Activated B cell treated with CpG ODN at 0.5 μM for 24 hours (primary cell): Measurements from ENCODE around the gene SMIM20. TPM values are rescaled to one million over a fixed set of nuclear protein-coding genes. Genes with fewer than 3 reads are reported as not detected.

Source experiments
- ATAC-seq: fragments of 200-7000 bp; cut with Tn5 transposase; one replicate; pipeline ENCODE4 v1.10.0; 2021; ENCODE audit warnings: low read depth, mild to moderate bottlenecking, moderate library complexity
- CTCF ChIA-PET: fragments of 350-600 bp; sonication (Branson Sonifier 250); formaldehyde crosslinking; loops from one replicate; lab custom pipeline; 2021; ENCODE audit warnings: antibody characterized with exemption; lab: Charles Lee
- POLR2A ChIA-PET: fragments of 350-600 bp; sonication (Branson Sonifier 250); formaldehyde crosslinking; loops from one replicate; lab custom pipeline; 2021; ENCODE audit warnings: antibody characterized with exemption; lab: Charles Lee
- DNase-seq: peaks from one replicate; pipeline ENCODE4 v3.0.0; 2022
- H3K27ac Mint-ChIP-seq: one replicate; pipeline ENCODE4 v1.8.0; 2020; ENCODE audit warnings: mixed read lengths
- H3K27me3 Mint-ChIP-seq: one replicate; pipeline ENCODE4 v1.8.0; 2021; ENCODE audit warnings: mixed read lengths
- H3K36me3 Mint-ChIP-seq: one replicate; pipeline ENCODE4 v1.8.0; 2021; ENCODE audit warnings: low read depth, mixed read lengths
- H3K4me1 Mint-ChIP-seq: one replicate; pipeline ENCODE4 v1.8.0; 2021; ENCODE audit warnings: mixed read lengths
- H3K4me3 Mint-ChIP-seq: one replicate; pipeline ENCODE4 v1.8.0; 2020; ENCODE audit warnings: mild to moderate bottlenecking, mixed read lengths
- H3K9me3 Mint-ChIP-seq: one replicate; pipeline ENCODE4 v1.8.0; 2020; ENCODE audit warnings: mixed read lengths
- intact Hi-C: fragments of 100-400 bp; cut with micrococcal nuclease; formaldehyde crosslinking; loops from one replicate; pipeline ENCODE4 v1.15.1; 2024
- total RNA-seq: library from RNA; stranded (reverse); gene quantifications from 2 replicates; pipeline ENCODE4 v1.2.3, GENCODE V29; 2022
- TF ChIP-seq, protein P1 (sequence below): fragments of 200-600 bp; IDR thresholded peaks from one replicate; pipeline ENCODE4 v1.8.0; 2022; ENCODE audit warnings: antibody characterized with exemption, mild to moderate bottlenecking

SMIM20 gene
- total RNA-seq, 1 donor from 2014 or later = 18.7 TPM

DNA sequence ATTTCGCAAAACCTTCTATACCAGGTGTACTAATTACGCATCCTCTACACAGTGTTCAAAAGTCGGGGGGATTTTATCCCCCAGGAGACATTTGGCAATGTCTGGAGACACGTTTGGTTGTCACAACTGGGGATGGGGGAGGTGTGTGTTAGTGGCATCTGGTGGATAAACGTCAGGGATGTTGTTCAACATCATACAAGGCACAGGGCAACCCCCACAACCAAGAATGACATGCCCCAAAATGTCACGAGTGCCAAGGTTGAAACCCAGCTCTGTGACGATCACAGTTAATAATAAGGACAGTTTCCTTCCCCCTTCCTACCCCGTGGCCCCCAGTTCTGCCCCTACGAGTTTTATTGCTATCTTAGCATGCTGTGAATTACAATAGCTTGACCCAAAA lies 35.3 kb upstream of the SMIM20 start:
- Mint-ChIP-seq H3K4me1 (peaks cover 81% of the 10 kb centered on the region), H3K9me3 (no peaks in the 10 kb centered on the region), H3K36me3 (peaks cover 4% of the 10 kb centered on the region), H3K27me3 (no peaks in the 10 kb centered on the region), H3K4me3 (peak overlapping the region; percentile 41), H3K27ac (peak overlapping the region; percentile 89)
- intact Hi-C loops = loop anchor here (10.0 kb wide), 1 partner anchor 986 kb away; the partner anchor contains the start of gene STIM2
- ATAC-seq (peak; percentile 54), DNase-seq (no peak)
- CTCF ChIA-PET = interaction anchor here (0.7 kb wide), 1 partner anchor 36 kb away, joined by 3 read pairs; no protein-coding TSS in a partner anchor
- TF ChIP-seq, protein P1, sequence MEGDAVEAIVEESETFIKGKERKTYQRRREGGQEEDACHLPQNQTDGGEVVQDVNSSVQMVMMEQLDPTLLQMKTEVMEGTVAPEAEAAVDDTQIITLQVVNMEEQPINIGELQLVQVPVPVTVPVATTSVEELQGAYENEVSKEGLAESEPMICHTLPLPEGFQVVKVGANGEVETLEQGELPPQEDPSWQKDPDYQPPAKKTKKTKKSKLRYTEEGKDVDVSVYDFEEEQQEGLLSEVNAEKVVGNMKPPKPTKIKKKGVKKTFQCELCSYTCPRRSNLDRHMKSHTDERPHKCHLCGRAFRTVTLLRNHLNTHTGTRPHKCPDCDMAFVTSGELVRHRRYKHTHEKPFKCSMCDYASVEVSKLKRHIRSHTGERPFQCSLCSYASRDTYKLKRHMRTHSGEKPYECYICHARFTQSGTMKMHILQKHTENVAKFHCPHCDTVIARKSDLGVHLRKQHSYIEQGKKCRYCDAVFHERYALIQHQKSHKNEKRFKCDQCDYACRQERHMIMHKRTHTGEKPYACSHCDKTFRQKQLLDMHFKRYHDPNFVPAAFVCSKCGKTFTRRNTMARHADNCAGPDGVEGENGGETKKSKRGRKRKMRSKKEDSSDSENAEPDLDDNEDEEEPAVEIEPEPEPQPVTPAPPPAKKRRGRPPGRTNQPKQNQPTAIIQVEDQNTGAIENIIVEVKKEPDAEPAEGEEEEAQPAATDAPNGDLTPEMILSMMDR = no peak
- POLR2A ChIA-PET = interaction anchor here (0.8 to 9.8 kb wide), 8 partner anchors 10 to 35 kb away, joined by 3 to 99 read pairs (median 12); partner anchors contain the start of genes SEL1L3 and SMIM20

DNA sequence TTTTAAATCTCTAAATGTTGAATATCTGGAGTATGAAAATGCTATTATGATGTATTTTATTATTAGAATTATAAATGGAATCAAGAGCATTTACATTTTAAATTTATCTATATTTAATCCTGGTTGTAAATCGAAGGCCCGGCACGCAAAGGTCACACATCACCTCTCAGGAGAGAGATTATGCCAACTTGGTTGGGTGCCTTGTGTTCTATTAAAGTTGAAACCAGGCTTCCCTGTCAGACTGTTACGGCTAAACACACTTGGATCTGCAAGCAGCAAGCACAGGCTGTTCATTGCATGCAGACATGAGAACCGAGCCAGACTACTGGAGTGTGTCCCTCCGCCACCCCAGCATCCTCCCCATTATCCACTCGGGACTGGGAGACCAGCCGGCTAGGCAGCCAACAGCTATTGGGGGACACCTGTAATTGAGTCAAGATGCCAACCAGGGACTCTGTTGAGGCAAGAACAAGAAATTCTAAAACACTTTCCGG lies 34.9 kb upstream of the SMIM20 start:
- DNase-seq (no peak), ATAC-seq (no peak)
- H3K4me1 Mint-ChIP-seq = peaks cover 81% of the 10 kb centered on the region
- peaks cover 4% of the 10 kb centered on the region for H3K36me3 Mint-ChIP-seq
- peak overlapping the region; percentile 61 for H3K4me3 Mint-ChIP-seq
- intact Hi-C loops = loop anchor here (10.0 kb wide), 1 partner anchor 986 kb away; the partner anchor contains the start of gene STIM2
- no peaks in the 10 kb centered on the region for H3K9me3 Mint-ChIP-seq
- ChIA-PET POLR2A (interaction anchor here (0.8 to 9.8 kb wide), 9 partner anchors 10 to 34 kb away, joined by 3 to 99 read pairs (median 11); partner anchors contain the start of genes SEL1L3 and SMIM20), CTCF (no interaction called here)
- no peaks in the 10 kb centered on the region for H3K27me3 Mint-ChIP-seq
- TF ChIP-seq, protein P1 = no peak
- peak overlapping the region; percentile 89 for H3K27ac Mint-ChIP-seq

DNA sequence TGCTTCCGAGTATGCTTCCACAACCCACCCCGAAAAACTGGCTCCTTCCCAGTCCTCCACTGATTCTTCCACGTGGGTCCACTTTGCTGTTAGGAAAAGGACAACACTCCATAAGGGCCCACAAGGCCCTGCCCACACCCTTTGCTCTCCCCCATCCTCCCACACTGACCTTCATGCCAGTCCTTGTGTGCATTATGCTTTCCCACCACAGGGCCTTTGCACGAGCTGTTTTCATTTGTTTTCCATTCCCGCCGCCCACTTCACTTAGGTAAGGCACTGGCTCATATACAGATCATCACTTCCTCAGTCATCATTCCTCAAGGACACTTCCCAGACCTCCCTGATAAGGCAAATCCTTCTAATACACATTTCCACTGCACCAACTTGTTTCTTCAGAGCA lies 34.4 kb upstream of the SMIM20 start:
- H3K36me3 Mint-ChIP-seq = peaks cover 4% of the 10 kb centered on the region
- ChIA-PET CTCF (no interaction called here), POLR2A (interaction anchor here (1.2 to 9.8 kb wide), 6 partner anchors 13 to 34 kb away, joined by 3 to 99 read pairs (median 10); partner anchors contain the start of gene SMIM20)
- no peak for ATAC-seq
- H3K9me3 Mint-ChIP-seq = no peaks in the 10 kb centered on the region
- peak overlapping the region; percentile 61 for H3K4me3 Mint-ChIP-seq
- H3K27me3 Mint-ChIP-seq = no peaks in the 10 kb centered on the region
- peak overlapping the region; percentile 89 for H3K27ac Mint-ChIP-seq
- TF ChIP-seq, protein P1 = no peak
- intact Hi-C loops = loop anchor here (10.0 kb wide), 1 partner anchor 985 kb away; the partner anchor contains the start of gene STIM2
- peaks cover 81% of the 10 kb centered on the region for H3K4me1 Mint-ChIP-seq
- no peak for DNase-seq

DNA sequence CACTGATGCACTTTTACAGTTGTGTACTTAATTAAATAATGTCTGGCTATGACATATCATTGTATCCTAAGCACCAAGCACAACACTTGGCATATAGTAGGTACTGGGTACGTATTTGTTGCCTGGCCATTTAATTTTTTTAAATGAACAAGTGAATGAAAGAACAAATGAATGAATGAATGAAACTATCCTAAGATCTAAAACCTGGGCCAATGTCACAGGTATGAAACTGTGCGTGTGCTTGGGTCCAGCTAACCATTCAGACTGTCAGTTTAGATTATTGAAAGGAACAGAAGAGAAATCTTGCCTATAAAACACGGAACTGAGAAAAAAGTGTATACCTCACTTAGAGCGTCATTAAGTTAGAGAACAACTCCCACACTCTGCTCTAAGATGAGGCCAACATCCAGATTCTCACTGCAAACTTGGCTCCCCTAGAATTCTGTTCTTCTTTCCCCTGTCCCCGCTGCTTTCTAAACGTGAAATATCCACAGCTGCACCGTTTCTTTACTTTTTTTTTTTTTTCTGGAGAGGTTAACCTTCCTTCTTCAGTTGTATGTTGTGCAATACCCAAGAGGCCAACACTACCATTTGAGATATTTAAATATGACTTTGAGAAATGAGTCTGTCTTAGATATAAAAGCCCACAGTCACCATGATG lies 33.9 kb upstream of the SMIM20 start:
- CTCF ChIA-PET = no interaction called here
- TF ChIP-seq, protein P1 = no peak
- Mint-ChIP-seq H3K9me3 (no peaks in the 10 kb centered on the region), H3K27me3 (no peaks in the 10 kb centered on the region), H3K27ac (peak overlapping the region; percentile 89), H3K4me3 (peak overlapping the region; percentile 61), H3K36me3 (peaks cover 4% of the 10 kb centered on the region), H3K4me1 (peaks cover 81% of the 10 kb centered on the region)
- peak; percentile 61 for ATAC-seq
- POLR2A ChIA-PET = interaction anchor here (1.2 to 9.8 kb wide), 6 partner anchors 14 to 33 kb away, joined by 3 to 99 read pairs (median 10); partner anchors contain the start of gene SMIM20
- DNase-seq = no peak
- intact Hi-C loops = loop anchor here (1.0 to 10.0 kb wide), 3 partner anchors 24 to 985 kb away; partner anchors contain the start of genes SMIM20 and STIM2

DNA sequence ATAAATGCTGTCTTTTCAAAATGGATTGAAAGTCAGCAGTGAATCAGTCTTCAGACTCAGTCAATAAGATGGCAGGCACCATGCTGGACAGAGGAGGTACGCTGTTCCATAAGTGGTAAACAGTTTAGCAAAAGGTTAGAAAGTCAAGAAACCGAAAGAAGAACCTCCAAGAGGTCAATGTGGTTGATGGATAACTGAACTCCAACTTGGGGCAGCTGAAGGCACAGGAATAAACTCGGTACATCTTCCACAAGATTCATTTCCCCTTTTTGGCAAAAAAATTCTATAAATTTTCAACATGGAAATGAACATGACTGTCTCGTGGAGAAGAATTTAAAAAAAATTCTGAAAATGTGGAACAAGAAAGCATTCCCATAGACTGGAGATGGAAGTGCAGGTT lies 32.8 kb upstream of the SMIM20 start:
- H3K9me3 Mint-ChIP-seq = no peaks in the 10 kb centered on the region
- no peaks in the 10 kb centered on the region for H3K27me3 Mint-ChIP-seq
- no peak overlapping the region for H3K4me3 Mint-ChIP-seq
- POLR2A ChIA-PET = interaction anchor here (0.7 to 9.8 kb wide), 2 partner anchors 26 to 32 kb away, joined by 3 to 99 read pairs; partner anchors contain the start of gene SMIM20
- H3K27ac Mint-ChIP-seq = no peak overlapping the region
- TF ChIP-seq, protein P1 = no peak
- CTCF ChIA-PET = no interaction called here
- intact Hi-C loops = no loop called here
- no peak for ATAC-seq
- DNase-seq = no peak
- peaks cover 73% of the 10 kb centered on the region for H3K4me1 Mint-ChIP-seq
- peaks cover 4% of the 10 kb centered on the region for H3K36me3 Mint-ChIP-seq
